Large intestine (tissue), 3 donors: ENCODE measurements around the gene TGFBR3. TPM values are rescaled to one million over a fixed set of nuclear protein-coding genes. Genes with fewer than 3 reads are reported as not detected.
"Not testable (repeated sequence)": the region's sequence is repeated elsewhere in the genome, so short reads cannot be mapped to it uniquely, and the experiment has no call there.

Experiments
- DNase-seq, 2 donors: peaks; one replicate each; pipeline versions ENCODE4 v3.0.0 to v3.0.0-alpha.2; 2013
- H3K27ac ChIP-seq: one replicate; pipeline ENCODE4 v1.5.1; 2013; ENCODE audit warnings: low read length
- H3K27me3 ChIP-seq: 2 replicates; pipeline ENCODE4 v1.6.1; 2013; ENCODE audit warnings: low read length; ENCODE audit not compliant: control insufficient read depth, insufficient read depth
- H3K36me3 ChIP-seq: 2 replicates; pipeline ENCODE4 v1.6.1; 2013; ENCODE audit warnings: low read length; ENCODE audit not compliant: control insufficient read depth, insufficient read depth
- H3K4me1 ChIP-seq: one replicate; pipeline ENCODE4 v1.6.1; 2013; ENCODE audit warnings: low read length; ENCODE audit not compliant: control insufficient read depth, insufficient read depth
- H3K4me3 ChIP-seq: one replicate; pipeline ENCODE4 v1.5.1; 2013; ENCODE audit warnings: low read length
- H3K9me3 ChIP-seq: one replicate; pipeline ENCODE4 v1.6.1; 2013; ENCODE audit warnings: mild to moderate bottlenecking, low read depth, low read length, moderate library complexity; ENCODE audit not compliant: control insufficient read depth
- WGBS: methylation state at CpG from one replicate; pipeline ENCODE4 v1.1.5; 2013; ENCODE audit warnings: low lambda C conversion rate; ENCODE audit not compliant: insufficient coverage; 5-methylcytosine and 5-hydroxymethylcytosine counted together
- polyA plus RNA-seq: library from polyadenylated mRNA; unstranded; fragments of 120-200 nt; gene quantifications from one replicate; pipeline ENCODE4 v1.2.1, GENCODE V29; 2013

Gene TGFBR3
- polyA plus RNA-seq, 1 donor: 13.7 TPM

DNA sequence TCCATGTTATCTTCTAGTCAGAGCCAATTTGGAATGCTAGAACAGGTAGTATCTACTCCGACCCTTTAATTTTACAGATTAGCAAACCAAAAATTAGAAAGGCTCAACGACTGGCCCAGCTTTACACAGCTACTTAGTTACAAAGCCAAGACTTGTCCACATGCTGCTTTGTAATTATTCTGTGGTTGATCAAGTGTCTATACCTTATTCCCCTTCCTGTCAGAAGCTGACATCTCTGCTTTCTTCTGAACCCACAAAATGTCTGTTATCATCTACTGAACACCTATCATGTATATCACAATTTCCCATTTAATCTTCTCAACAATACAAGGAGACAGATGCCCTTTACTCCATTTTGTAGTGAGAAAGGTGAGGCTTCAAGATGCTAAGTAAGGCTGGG lies 15.6 kb downstream of the TGFBR3 start:
- H3K27ac ChIP-seq: no peak overlapping the region
- H3K36me3 ChIP-seq: no peaks in the 10 kb centered on the region
- no peak overlapping the region for H3K4me3 ChIP-seq
- H3K9me3 ChIP-seq: no peaks in the 10 kb centered on the region
- H3K27me3 ChIP-seq: no peaks in the 10 kb centered on the region
- WGBS: no CpG with 5 or more reads among the region's 2 CpGs
- no peak for DNase-seq
- H3K4me1 ChIP-seq: no peaks in the 10 kb centered on the region

DNA sequence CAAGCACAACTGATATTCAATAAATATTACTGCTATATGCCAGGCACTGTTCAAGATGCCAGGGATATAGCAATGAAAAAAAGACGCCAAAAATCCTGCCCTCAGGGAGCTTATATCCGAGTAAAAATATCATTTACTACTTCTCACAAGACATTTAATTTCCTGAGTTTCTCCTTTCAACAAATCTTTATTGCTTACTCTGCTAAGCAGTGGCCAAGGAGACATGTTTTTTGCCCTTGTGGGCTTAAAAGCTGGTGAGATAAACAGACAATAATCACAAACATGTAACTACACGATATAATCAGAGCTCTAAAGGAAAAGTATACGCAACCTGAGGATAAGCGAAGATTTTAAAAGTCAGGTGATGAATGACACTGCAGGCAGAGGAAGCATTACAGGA lies 19.5 kb downstream of the TGFBR3 start:
- H3K27me3 ChIP-seq: no peaks in the 10 kb centered on the region

DNA sequence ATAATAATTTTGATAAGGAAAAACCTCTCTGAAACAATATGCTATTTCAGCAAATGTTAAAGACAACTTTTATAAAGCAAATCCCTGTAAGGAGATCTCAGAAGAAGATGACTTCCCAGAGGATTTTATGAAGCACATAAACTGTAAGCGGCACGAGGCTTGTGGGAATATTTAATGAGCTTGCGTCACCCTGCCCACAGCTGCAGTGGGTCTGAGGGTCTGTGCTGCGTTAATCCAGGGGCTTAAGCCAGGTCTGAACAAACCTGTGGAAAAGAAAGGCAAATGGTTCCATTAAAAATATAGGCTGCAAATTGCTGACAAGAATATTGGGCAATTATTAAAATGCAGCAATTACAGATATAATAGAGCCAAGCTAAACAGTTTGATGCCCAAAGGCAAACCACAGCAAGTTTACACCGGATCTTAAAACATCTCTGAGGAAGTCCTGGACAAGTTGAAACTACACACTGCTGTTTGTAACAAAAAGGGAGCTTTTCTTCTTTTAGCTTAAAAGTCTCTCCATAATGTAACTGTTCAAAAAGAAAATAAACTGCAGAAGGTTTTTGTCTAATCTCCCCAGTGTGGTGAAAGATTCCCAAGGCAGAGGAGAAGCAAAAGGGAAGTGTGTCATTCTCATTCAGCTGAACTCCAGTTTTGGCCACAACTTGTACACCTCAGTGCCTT lies 21.8 kb downstream of the TGFBR3 start:
- Histone ChIP-seq H3K4me1 (no peaks in the 10 kb centered on the region), H3K4me3 (no peak overlapping the region), H3K9me3 (no peaks in the 10 kb centered on the region), H3K36me3 (peaks cover 3% of the 10 kb centered on the region), H3K27ac (no peak overlapping the region), H3K27me3 (no peaks in the 10 kb centered on the region)
- 80% methylated on average over 1 of the region's 5 CpGs for WGBS
- no peak for DNase-seq

More for the DNA sequence above, 19.5 kb downstream of the TGFBR3 start:
- no peaks in the 10 kb centered on the region for H3K4me1 ChIP-seq
- H3K4me3 ChIP-seq: no peak overlapping the region
- no peak overlapping the region for H3K27ac ChIP-seq
- H3K9me3 ChIP-seq: no peaks in the 10 kb centered on the region
- DNase-seq: no peak
- no peaks in the 10 kb centered on the region for H3K36me3 ChIP-seq
- 73% methylated on average over 3 of the region's 5 CpGs for WGBS

DNA sequence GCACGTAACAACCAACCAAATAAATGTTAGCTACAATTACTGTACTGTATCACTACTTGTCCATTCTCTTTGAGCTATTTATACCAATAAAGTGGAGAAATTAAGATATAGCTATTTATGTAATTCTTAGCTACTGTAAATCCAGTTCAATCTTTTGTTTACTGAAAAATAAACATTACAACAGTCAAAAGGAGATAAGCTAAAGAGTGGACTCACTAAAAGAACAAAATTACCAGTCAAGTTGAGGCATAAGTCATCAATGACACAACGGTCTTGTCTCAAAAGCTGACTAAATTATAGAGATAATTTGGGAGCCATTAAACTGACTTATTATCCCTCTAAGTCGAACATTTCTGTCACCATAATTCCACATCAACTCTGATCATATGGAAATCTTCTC lies 22.5 kb downstream of the TGFBR3 start:
- Histone ChIP-seq H3K9me3 (no peaks in the 10 kb centered on the region), H3K4me3 (no peak overlapping the region), H3K27ac (no peak overlapping the region), H3K36me3 (peaks cover 3% of the 10 kb centered on the region), H3K27me3 (no peaks in the 10 kb centered on the region), H3K4me1 (no peaks in the 10 kb centered on the region)
- WGBS: no CpG with 5 or more reads among the region's 3 CpGs
- DNase-seq: no peak

DNA sequence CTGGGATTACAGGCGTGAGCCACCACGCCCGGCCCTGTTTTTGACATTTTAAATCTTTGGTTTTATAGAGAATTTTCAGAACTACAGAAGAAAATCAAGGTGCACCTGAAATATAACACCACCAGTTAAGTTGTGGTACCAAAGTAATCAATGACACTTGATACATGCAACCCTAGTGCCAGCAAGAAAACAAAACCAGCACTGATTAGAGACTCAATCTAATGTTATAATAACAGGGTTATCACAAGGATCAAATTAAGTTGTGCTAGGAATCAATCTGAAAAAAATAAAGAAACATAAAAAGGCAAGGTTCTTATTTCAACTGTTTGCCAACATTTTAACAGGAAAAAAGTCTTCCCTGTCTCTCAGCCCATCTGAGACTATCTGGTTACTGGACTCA lies 23.8 kb downstream of the TGFBR3 start:
- no peak for DNase-seq
- H3K4me1 ChIP-seq: no peaks in the 10 kb centered on the region
- WGBS: no CpG with 5 or more reads among the region's 3 CpGs
- H3K27ac ChIP-seq: no peak overlapping the region
- no peaks in the 10 kb centered on the region for H3K27me3 ChIP-seq
- H3K9me3 ChIP-seq: no peaks in the 10 kb centered on the region
- no peak overlapping the region for H3K4me3 ChIP-seq
- H3K36me3 ChIP-seq: peaks cover 3% of the 10 kb centered on the region

DNA sequence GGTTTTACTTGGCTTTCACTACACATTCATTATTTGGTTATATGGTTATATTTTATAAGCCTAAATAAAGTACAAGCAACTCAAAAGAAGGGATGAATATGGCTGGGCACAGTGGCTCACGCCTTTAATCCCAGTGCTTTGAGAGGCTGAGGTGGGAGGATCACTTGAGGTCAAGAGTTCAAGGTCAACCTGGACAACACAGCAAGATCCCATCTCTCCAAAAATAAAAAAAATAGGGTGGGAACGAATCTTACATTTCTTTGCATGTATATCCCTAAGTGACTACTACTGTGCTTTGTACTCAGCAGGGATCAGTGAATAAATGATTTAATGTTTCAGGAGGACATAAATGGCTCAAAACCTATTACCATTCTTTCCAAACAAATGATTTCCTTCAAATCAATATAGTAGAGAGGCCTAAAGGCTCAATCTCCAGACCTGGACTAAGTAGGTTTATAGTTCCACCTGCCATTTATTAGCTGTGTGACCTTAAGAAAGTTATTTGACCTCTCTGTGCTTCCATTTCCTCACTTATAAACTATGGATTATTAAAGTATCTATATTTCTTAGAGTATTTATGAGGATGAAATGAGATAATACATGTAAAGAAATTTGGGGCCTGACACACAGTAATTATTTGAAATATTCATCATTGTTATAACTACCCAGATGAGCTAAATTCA lies 28.3 kb downstream of the TGFBR3 start:
- no peaks in the 10 kb centered on the region for H3K9me3 ChIP-seq

DNA sequence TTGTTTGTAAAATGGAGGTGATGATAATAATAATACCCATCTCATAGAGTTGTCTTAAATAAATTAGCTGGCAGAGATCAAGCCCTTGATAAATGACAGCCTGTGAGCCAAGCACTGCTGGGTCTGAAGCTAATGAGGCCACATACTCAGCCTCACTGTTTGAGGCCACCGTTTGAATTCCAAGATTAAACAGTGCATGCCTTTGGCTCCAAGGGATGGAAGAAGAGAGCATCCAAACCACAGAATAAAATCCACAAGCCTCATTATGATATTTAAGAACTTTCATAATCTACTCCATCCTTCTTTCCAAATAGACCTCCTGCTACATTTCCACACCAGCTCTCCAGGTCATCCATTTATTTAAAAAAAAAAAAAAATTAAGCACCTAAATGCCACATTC lies 29.0 kb downstream of the TGFBR3 start:
- Histone ChIP-seq H3K36me3 (peaks cover 3% of the 10 kb centered on the region), H3K4me1 (no peaks in the 10 kb centered on the region), H3K27me3 (no peaks in the 10 kb centered on the region), H3K9me3 (no peaks in the 10 kb centered on the region), H3K4me3 (no peak overlapping the region), H3K27ac (no peak overlapping the region)
- DNase-seq: no peak
- WGBS: no CpG with 5 or more reads among the region's 1 CpG

More for the DNA sequence above, 28.3 kb downstream of the TGFBR3 start:
- H3K4me3 ChIP-seq: no peak overlapping the region
- no peaks in the 10 kb centered on the region for H3K4me1 ChIP-seq
- peaks cover 3% of the 10 kb centered on the region for H3K36me3 ChIP-seq
- no peaks in the 10 kb centered on the region for H3K27me3 ChIP-seq
- H3K27ac ChIP-seq: no peak overlapping the region
- DNase-seq: no peak
- no CpG with 5 or more reads among the region's 2 CpGs for WGBS

DNA sequence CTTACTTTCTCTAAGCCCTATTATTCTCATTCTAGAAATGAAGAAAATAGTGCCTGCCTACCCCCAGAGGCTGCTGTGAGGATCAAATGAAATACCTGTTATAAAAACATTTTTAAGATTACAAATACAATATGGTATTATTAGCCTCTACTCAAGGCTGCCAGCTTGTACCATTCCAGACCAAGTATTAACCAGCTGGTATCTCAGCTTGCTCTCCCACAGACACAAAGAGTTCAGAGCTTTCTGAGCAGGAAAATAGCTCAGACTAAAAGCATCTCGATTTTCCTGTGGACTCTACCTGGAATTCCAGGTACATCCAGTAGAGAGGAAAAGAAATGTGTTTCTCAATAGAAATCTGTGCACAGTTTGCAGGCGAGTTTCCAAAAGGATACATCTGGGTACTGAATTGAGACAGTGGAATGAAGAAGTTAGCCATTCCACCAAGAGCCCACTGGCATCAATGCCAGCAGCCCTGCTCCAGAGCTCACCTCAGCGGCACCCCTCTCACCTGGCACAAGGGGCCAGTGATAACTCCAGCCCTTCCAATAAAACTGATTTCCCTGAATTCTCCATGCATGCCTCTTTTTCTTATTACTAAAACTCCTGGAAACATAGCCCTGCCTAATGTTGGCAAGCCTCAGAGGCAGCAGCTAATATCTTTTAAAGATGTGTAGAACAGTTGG lies 31.0 kb downstream of the TGFBR3 start:
- Histone ChIP-seq H3K4me3 (no peak overlapping the region), H3K27me3 (no peaks in the 10 kb centered on the region), H3K27ac (no peak overlapping the region), H3K36me3 (no peaks in the 10 kb centered on the region), H3K9me3 (no peaks in the 10 kb centered on the region), H3K4me1 (no peaks in the 10 kb centered on the region)
- no CpG with 5 or more reads among the region's 3 CpGs for WGBS
- DNase-seq: no peak

DNA sequence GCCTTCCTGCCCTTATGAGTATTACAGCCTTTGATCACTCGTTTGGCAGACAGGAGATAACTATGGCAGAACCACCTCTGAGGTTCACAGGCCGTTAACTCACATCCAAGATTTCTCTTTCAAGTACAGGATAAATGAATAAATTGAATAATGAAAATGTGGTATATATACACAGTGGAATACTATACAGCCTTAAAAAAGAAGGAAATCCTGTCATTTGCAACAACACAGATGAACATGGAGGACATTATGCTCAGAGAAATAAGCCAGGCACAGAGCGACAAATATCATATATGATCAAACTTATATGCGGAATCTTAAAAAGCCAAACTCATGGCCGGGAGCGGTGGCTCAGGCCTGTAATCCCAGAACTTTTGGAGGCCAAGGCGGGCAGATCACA lies 32.6 kb downstream of the TGFBR3 start:
- Histone ChIP-seq H3K36me3 (no peaks in the 10 kb centered on the region), H3K4me3 (no peak overlapping the region), H3K4me1 (no peaks in the 10 kb centered on the region), H3K27me3 (no peaks in the 10 kb centered on the region), H3K27ac (no peak overlapping the region), H3K9me3 (no peaks in the 10 kb centered on the region)
- DNase-seq: no peak
- WGBS: 100% methylated on average over 1 of the region's 7 CpGs

DNA sequence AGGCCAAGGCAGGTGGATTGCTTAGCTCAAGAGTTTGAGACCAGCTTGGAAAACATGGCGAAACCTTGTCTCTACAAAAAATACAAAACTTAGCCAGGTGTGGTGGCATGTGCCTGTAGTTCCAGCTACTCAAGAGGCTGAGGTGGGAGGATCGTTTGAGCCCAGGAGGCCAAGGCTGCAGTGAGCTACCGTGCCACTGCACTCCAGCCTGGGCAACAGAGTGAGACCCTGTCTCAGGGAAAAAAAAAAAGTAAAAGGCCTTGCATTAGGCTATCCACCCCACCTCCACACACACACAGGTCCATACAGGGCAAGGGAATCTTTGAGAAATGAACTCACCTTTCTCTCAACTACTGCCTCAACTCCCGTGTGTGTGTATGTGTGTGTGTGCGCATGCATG lies 33.9 kb downstream of the TGFBR3 start:
- DNase-seq, H3K27ac ChIP-seq, H3K27me3 ChIP-seq, H3K4me1 ChIP-seq, H3K9me3 ChIP-seq, H3K4me3 ChIP-seq, H3K36me3 ChIP-seq: not testable (repeated sequence)
- WGBS: no CpG with 5 or more reads among the region's 5 CpGs
